AG04449 (cell line): ENCODE data around the gene SHISA5.

Experiments
- CTCF ChIA-PET: fragments of 350-600 bp; formaldehyde crosslinking; extraction: SDS; loops from one replicate; lab custom pipeline; 2021; ENCODE audit warnings: antibody characterized with exemption; lab: Yijun Ruan, JAX
- POLR2A ChIA-PET: fragments of 400-600, 350-600 bp; formaldehyde crosslinking; extraction: SDS; loops from one replicate; lab custom pipeline; 2020; ENCODE audit warnings: antibody characterized with exemption, inconsistent platforms; lab: Yijun Ruan, JAX
- DNase-seq: peaks from one replicate; pipeline ENCODE4 v3.0.0-alpha.2; 2010; ENCODE audit warnings: low read depth, low spot score
- H3K4me3 ChIP-seq: 2 replicates; pipeline ENCODE4 v1.5.1; 2011; ENCODE audit warnings: low read depth, mild to moderate bottlenecking, control low read depth, low read length
- TF ChIP-seq, protein P1 (sequence below): IDR thresholded peaks from one replicate; pipeline ENCODE4 v1.5.1; 2011; ENCODE audit warnings: mild to moderate bottlenecking, moderate library complexity, low read length, control low read depth, inconsistent platforms; ENCODE audit not compliant: insufficient read depth; ENCODE audit errors: missing control alignments

The SHISA5 gene

DNA sequence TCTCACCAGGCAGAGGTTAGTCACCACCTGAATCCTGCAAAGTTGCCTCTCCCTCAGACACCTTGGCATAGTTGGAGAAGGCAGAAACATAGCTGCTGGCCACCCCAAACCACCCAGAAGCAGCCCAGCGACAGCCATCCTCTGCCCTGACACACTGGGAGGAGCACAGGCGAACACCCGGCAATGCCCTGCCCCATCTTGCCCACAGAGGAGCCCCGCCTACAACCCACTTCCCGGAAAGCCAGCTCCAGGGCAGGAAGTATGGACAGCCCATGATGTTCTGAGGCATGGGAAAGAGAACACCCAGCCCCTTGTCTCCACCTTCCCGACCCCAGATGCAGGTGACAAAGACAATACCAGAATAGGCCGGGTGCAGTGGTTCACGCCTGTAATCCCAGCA lies 12.6 kb upstream of the SHISA5 start:
- TF ChIP-seq, protein P1, sequence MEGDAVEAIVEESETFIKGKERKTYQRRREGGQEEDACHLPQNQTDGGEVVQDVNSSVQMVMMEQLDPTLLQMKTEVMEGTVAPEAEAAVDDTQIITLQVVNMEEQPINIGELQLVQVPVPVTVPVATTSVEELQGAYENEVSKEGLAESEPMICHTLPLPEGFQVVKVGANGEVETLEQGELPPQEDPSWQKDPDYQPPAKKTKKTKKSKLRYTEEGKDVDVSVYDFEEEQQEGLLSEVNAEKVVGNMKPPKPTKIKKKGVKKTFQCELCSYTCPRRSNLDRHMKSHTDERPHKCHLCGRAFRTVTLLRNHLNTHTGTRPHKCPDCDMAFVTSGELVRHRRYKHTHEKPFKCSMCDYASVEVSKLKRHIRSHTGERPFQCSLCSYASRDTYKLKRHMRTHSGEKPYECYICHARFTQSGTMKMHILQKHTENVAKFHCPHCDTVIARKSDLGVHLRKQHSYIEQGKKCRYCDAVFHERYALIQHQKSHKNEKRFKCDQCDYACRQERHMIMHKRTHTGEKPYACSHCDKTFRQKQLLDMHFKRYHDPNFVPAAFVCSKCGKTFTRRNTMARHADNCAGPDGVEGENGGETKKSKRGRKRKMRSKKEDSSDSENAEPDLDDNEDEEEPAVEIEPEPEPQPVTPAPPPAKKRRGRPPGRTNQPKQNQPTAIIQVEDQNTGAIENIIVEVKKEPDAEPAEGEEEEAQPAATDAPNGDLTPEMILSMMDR: no peak
- CTCF ChIA-PET: interaction anchor here (1.2 kb wide), 1 partner anchor 31 kb away, joined by 3 read pairs; no protein-coding TSS in a partner anchor
- POLR2A ChIA-PET: no interaction called here
- H3K4me3 ChIP-seq: no peak overlapping the region
- DNase-seq: no peak

DNA sequence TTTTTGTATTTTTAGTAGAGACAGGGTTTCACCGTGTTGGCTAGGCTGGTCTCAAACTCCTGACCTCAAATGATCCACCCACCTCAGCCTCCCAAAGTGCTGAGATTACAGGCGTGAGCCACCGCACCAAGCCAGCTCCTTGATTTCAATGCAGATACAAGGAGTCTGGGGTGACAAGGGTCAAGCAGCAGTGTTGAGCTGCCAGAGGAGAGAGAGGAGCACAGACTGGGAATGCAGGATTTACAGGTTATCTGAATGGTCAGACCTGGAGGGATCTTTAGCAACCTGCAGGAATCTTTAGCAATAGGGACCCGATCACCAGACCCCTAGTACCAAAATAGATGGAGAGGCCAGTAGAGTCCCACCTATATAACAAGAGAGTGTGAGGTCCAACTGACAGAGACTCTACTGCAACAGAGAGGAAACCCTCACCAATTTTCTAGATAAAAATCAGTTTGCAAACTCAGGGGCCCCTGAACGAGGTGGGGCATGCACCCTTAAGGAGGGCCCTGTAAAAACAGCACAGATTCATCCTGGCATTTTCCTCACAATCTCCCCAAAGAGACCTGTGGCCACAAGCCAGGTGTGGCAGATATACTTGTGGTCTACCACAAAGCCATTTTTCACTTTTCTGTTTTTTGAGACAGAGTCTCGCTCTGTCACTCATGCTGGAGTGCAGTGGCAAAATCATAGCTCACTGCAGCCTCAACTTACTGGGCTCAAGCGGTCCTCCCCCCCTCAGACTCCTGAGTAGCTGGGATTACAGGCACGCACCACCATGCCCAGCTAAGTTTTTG lies 10.7 kb upstream of the SHISA5 start:
- ChIA-PET POLR2A (no interaction called here), CTCF (interaction anchor here (1.0 to 2.1 kb wide), 4 partner anchors 13 to 79 kb away, joined by 3 to 7 read pairs (median 4); no protein-coding TSS in a partner anchor)
- no peak for DNase-seq
- no peak overlapping the region for H3K4me3 ChIP-seq
- TF ChIP-seq, protein P1: no peak

DNA sequence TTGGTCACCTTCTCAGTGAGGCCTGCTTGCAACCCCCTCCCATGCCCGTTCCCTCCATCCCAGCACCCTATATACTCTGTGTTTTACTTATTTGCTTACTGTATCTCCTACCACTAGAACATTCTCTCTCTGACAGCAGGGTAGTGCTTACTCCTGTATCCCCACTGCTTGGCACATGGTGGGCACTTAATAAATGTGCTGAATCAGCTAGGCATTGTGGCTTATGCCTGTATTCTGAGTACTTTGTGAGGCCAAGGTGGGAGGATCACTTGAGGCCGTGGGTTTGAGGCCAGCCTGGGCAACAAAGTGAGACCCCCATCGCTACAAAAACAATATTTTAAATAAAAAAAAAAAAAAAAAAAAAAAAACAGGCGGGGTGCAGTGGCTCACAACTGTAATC lies 7.6 kb upstream of the SHISA5 start:
- no peak overlapping the region for H3K4me3 ChIP-seq
- ChIA-PET POLR2A (no interaction called here), CTCF (interaction anchor here (0.8 kb wide), 1 partner anchor 111 kb away, joined by 3 read pairs; no protein-coding TSS in a partner anchor)
- TF ChIP-seq, protein P1: no peak
- DNase-seq: no peak

DNA sequence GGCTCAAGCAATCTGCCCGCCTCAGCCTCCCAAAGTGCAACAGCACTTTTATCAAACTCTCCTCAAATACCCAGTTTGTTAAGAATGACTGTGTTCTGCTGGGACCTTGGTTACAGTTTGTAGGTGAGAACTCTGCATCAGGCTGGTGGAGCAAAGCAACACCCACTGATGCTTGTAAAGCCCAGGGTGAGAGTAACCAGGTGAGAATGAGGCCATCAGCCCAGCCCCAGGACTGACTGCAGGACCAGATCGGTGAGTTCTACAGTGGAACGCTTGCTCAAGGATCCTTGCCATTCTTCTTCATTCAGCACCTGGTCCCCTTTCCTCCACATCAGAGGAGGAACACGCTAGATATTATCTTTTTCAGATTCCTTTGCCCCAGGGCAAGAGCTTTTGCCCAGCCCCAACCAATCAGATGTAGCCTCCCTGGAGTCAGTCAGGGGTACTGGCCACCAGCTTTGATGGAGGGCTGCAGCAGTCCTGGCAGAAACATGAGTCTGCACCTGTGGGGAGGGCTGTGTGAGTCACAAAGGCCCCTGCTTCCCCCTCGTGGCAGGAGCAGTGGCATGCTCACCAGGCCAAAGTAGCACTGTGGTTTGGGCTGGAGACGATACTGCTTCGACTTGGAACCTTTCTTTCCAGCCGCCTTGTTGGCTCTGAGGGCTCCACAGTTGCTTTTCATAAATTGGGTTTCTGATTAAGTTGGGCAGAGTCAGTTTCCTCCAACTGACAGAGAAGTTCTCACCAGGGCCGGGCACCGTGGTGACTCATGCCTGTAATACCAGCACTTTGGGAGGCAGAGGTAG lies 3.5 kb upstream of the SHISA5 start:
- DNase-seq: no peak
- POLR2A ChIA-PET: interaction anchor here (0.8 kb wide), 1 partner anchor 68 kb away, joined by 3 read pairs; the partner anchor contains the start of gene CCDC51
- CTCF ChIA-PET: interaction anchor here (1.0 to 2.3 kb wide), 5 partner anchors 34 to 71 kb away, joined by 3 to 5 read pairs (median 4); no protein-coding TSS in a partner anchor
- no peak overlapping the region for H3K4me3 ChIP-seq
- TF ChIP-seq, protein P1: peak; percentile 67

DNA sequence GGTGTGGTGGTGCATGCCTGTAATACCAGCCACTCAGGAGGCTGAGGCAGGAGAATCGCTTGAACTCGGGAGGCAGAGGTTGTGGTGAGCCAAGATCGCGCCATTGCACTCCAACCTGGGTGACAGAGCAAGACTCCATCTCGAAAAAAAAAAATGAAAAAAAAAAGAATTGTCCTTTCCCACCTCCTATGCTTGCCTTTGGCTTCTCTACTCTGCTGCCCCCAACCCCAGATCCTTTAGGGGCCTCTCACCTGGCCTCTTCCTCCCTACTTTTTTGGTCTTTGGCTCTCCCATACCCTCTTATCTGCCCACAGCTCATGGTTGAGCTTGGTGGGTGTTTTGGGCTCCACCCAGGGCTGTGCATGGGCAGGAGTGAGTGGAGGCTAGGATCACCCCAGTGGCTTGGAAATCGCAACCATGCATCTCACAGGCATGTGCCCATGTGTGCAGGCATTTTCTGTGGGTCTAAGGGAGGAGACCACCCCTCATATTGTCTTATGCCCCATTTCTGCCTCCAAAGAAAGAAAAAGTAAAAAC lies 2.1 kb upstream of the SHISA5 start:
- ChIA-PET CTCF (interaction anchor here (0.9 kb wide), 1 partner anchor 32 kb away, joined by 3 read pairs; no protein-coding TSS in a partner anchor), POLR2A (no interaction called here)
- TF ChIP-seq, protein P1: no peak

DNA sequence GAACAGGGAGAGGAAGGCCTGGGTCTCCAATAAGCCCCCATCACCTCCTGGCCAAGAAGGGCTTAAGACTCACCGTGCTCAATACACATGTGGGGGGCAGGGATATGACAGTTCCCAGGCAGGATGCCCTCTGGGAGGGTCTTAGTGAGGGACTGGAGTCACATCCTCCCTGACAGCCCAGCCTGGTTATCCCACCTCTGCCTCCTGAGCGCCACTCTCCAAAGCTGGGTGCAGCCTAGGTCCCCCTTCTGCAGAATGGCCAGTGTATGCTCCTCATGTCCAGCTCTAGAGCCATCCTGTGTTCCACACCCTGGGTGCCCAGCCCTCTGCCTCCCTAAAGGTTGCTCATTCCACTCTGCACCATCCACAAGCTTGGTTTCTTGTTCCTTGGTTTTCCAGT lies 1.2 kb upstream of the SHISA5 start:
- POLR2A ChIA-PET: no interaction called here

More for the DNA sequence above, 2.1 kb upstream of the SHISA5 start:
- H3K4me3 ChIP-seq: no peak overlapping the region
- DNase-seq: no peak

More for the DNA sequence above, 1.2 kb upstream of the SHISA5 start:
- H3K4me3 ChIP-seq: no peak overlapping the region
- TF ChIP-seq, protein P1: no peak
- DNase-seq: no peak
- CTCF ChIA-PET: interaction anchor here (0.9 kb wide), 1 partner anchor 31 kb away, joined by 3 read pairs; no protein-coding TSS in a partner anchor
